HepG2 (cell line): ENCODE data around the gene SIN3A. TPM values are rescaled to one million over a fixed set of nuclear protein-coding genes. Genes with fewer than 3 reads are reported as not detected.

Experiments
- BORCS8-MEF2B ChIP-seq: sonication (generic); formaldehyde crosslinking; IDR thresholded peaks from 2 replicates; pipeline ENCODE4 v1.8.0; 2022; ENCODE audit warnings: mild to moderate bottlenecking, missing genetic modification reagents
- CBX5 ChIP-seq: sonication (generic); formaldehyde crosslinking; IDR thresholded peaks from 2 replicates; pipeline ENCODE4 v1.4.0; 2020; ENCODE audit warnings: missing genetic modification reagents, borderline replicate concordance
- DMAP1 ChIP-seq: IDR thresholded peaks from 2 replicates; pipeline ENCODE4 v1.6.1; 2016
- EHMT2 ChIP-seq: fragments of 200-600 bp; sonication (generic); IDR thresholded peaks from 2 replicates; pipeline ENCODE4 v1.7.0; 2017; ENCODE audit warnings: antibody characterized with exemption, low read depth, low read length, borderline replicate concordance
- KAT2B ChIP-seq: fragments of 150-350 bp; IDR thresholded peaks from 2 replicates; pipeline ENCODE4 v1.6.1; 2014; ENCODE audit warnings: low read depth, low read length, borderline replicate concordance
- KDM5A ChIP-seq: fragments of 200-600 bp; sonication (generic); IDR thresholded peaks from 2 replicates; pipeline ENCODE4 v1.7.0; 2018; ENCODE audit warnings: antibody characterized with exemption, mild to moderate bottlenecking, low read length, borderline replicate concordance
- KLF16 ChIP-seq, 2 experiments: sonication (generic) in 1 of 2; formaldehyde crosslinking in 1 of 2; IDR thresholded peaks; 2 replicates each; pipeline versions ENCODE4 v1.6.1 to v1.8.0; 2016 to 2023; ENCODE audit warnings: missing genetic modification reagents in 2 of 2, missing compliant biosample characterization in 1 of 2
- MAZ ChIP-seq, 2 experiments: sonication (generic) in 1 of 2; formaldehyde crosslinking in 1 of 2; IDR thresholded peaks; 2 replicates each; pipeline versions ENCODE4 v1.5.0 to v1.6.1; 2012 to 2020; ENCODE audit warnings: low read depth in 2 of 2, mild to moderate bottlenecking in 2 of 2, borderline replicate concordance in 1 of 2, improper control_type of control experiment in 1 of 2, low read length in 1 of 2, missing genetic modification reagents in 1 of 2, moderate library complexity in 1 of 2
- YY1 ChIP-seq: IDR thresholded peaks from 2 replicates; pipeline ENCODE4 v1.6.1; 2011; ENCODE audit warnings: low read length, low read depth, moderate library complexity, mild to moderate bottlenecking; ENCODE audit not compliant: insufficient read depth, insufficient replicate concordance
- ZBTB4 ChIP-seq: sonication (generic); formaldehyde crosslinking; IDR thresholded peaks from 2 replicates; pipeline ENCODE4 v1.4.0; 2020; ENCODE audit warnings: missing genetic modification reagents, mild to moderate bottlenecking, borderline replicate concordance
- ZMYM4 ChIP-seq: sonication (generic); formaldehyde crosslinking; IDR thresholded peaks from 2 replicates; pipeline ENCODE4 v1.8.1; 2023; ENCODE audit warnings: mild to moderate bottlenecking, missing genetic modification reagents
- ZNF275 ChIP-seq: sonication (generic); formaldehyde crosslinking; IDR thresholded peaks from 2 replicates; pipeline ENCODE4 v1.8.0; 2022; ENCODE audit warnings: missing genetic modification reagents, mild to moderate bottlenecking, inconsistent platforms, borderline replicate concordance
- ZNF691 ChIP-seq: sonication (generic); formaldehyde crosslinking; IDR thresholded peaks from 2 replicates; pipeline ENCODE4 v1.4.0; 2020; ENCODE audit warnings: missing genetic modification reagents, low read depth, mild to moderate bottlenecking, borderline replicate concordance
- ZUFSP ChIP-seq: sonication (generic); formaldehyde crosslinking; IDR thresholded peaks from 2 replicates; pipeline ENCODE4 v1.9.0; 2021; ENCODE audit warnings: missing genetic modification reagents, mild to moderate bottlenecking, borderline replicate concordance
- polyA plus RNA-seq, 8 experiments: library from polyadenylated mRNA; depleted of rRNA in 3 of 8; stranded (reverse) in 7 of 8; unstranded in 1 of 8; fragments of >200 nt; fragmentation: Illumina TruSeq in 4 of 8; extraction: Trizol in 4 of 8; gene quantifications; 2 replicates each; pipeline versions ENCODE4 v1.2.1 to v1.2.3, GENCODE V29; 2011 to 2016; ENCODE audit warnings: low read depth in 4 of 8, missing spikeins in 1 of 8, mixed read lengths in 1 of 8; ENCODE audit not compliant: insufficient read depth in 1 of 8
- total RNA-seq, 5 experiments: library from RNA; depleted of rRNA; stranded (reverse); fragments of >200 nt; fragmentation: Illumina TruSeq; extraction: Trizol; gene quantifications; 2 replicates each; pipeline ENCODE4 v1.2.3, GENCODE V29; 2016; ENCODE audit warnings: low read depth in 1 of 5
- TF ChIP-seq, protein P1 (sequence below): sonication (generic); formaldehyde crosslinking; IDR thresholded peaks from 2 replicates; pipeline ENCODE4 v1.8.0; 2022; ENCODE audit warnings: mild to moderate bottlenecking, missing genetic modification reagents, moderate library complexity
- TF ChIP-seq, protein P2 (sequence below): IDR thresholded peaks from 2 replicates; pipeline ENCODE4 v1.6.1; 2016; ENCODE audit warnings: missing genetic modification reagents, missing compliant biosample characterization
- TF ChIP-seq, protein P3 (sequence below): sonication (generic); formaldehyde crosslinking; IDR thresholded peaks from 2 replicates; pipeline ENCODE4 v1.4.0; 2020; ENCODE audit warnings: mild to moderate bottlenecking, missing genetic modification reagents

SIN3A gene
- total and polyA plus RNA-seq, 2 of the 13 experiments (the other 11 are each of a cell fraction or from before 2014, with no cell fraction given), result 16.1 to 28.1 TPM

DNA sequence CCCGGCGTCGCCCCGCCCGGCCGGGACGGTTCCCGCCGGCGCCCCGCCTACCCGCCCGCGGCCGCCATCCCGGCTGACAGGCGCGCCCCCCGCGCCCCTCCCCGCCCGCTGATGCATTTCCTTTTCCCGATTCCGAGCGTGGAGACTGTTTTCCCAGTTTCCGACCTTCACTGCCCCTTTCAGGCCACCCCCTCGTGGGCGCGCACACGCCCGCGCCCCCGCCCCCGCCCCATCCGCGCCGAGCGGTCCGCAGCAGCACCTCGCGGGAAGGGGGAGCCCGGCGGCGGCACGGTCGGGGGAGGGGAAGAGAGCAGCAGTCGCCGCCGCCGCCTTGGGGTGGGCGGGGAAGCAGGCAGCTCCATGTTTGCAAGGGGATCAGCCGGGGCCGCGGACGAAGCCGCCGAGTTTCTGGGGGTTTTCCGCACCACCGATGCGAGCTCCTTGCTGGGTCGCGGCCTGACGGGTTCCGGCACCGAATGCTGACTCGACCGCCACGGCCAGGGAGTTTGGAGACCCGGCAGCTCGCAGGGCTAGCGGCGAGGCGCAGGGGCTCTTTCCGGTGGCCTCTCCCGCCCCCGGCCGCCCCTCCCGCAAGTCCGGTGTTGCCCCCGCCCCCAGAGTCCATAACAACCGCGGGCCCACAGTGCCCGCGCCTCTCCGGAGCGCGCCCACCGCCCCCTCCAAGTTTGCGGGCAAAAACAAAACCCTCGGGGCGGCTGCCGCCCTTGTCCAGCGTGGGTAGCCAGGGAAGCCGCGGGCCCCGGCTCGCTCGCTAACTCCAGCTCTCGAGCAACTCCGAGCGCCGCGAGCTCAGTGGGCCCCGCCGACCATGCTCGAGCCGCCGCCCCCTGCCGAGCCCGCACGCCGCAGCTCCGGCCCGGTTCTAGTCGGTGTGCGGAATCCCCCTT lies 3.2 kb upstream of the SIN3A start (continued):
- TF ChIP-seq KDM5A (peak; percentile 18; the same call in 1 of the 2 replicates), CBX5 (CRISPR knock-in tag) (no peak), ZMYM4 (CRISPR knock-in tag) (no peak), KLF16 (CRISPR knock-in tag; IDR thresholded peaks at IDR 0.05) (0 out of 4 replicates have a peak, but pooled peaks of 1 of the 2 experiments have one; percentile 17), ZNF691 (CRISPR knock-in tag) (no peak), EHMT2 (no peak), ZNF275 (no peak), ZBTB4 (CRISPR knock-in tag) (no peak), ZUFSP (CRISPR knock-in tag) (no peak), BORCS8-MEF2B (CRISPR knock-in tag) (peak; percentile 62), MAZ (IDR thresholded peaks at IDR 0.05; ENCODE audit: borderline replicate concordance, low read depth, low read length) (peak; percentile 13; the same call in 1 of the 2 replicates), MAZ (CRISPR knock-in tag; IDR thresholded peaks at IDR 0.05; ENCODE audit: low read depth) (0 out of 2 replicates have a peak, but pooled peaks have one; percentile 7), DMAP1 (CRISPR knock-in tag) (peak; percentile 7; the same call in 1 of the 2 replicates), YY1 (peak; percentile 39), KAT2B (no peak)
- TF ChIP-seq, protein P1, sequence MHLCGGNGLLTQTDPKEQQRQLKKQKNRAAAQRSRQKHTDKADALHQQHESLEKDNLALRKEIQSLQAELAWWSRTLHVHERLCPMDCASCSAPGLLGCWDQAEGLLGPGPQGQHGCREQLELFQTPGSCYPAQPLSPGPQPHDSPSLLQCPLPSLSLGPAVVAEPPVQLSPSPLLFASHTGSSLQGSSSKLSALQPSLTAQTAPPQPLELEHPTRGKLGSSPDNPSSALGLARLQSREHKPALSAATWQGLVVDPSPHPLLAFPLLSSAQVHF (CRISPR knock-in tag), result 0 out of 2 replicates have a peak, but pooled peaks have one; percentile 29
- TF ChIP-seq, protein P2, sequence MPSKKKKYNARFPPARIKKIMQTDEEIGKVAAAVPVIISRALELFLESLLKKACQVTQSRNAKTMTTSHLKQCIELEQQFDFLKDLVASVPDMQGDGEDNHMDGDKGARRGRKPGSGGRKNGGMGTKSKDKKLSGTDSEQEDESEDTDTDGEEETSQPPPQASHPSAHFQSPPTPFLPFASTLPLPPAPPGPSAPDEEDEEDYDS (CRISPR knock-in tag), result no peak
- TF ChIP-seq, protein P3, sequence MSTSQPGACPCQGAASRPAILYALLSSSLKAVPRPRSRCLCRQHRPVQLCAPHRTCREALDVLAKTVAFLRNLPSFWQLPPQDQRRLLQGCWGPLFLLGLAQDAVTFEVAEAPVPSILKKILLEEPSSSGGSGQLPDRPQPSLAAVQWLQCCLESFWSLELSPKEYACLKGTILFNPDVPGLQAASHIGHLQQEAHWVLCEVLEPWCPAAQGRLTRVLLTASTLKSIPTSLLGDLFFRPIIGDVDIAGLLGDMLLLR (CRISPR knock-in tag), result peak; percentile 20; the same call in 1 of the 2 replicates
